Caco-2 (cell line): ENCODE results near the gene COL12A1. TPM values are rescaled to one million over a fixed set of nuclear protein-coding genes. Genes with fewer than 3 reads are reported as not detected.

Source experiments
- BruUV-seq: library from RNA; stranded (reverse); fragments of 400-500 nt; replicated peaks from 2 replicates; lab custom pipeline; 2021; lab: Mats Ljungman, UMichigan
- CTCF ChIA-PET: fragments of 300-600 bp; sonication (Branson Sonifier 250); formaldehyde crosslinking; loops from one replicate; lab custom pipeline; 2022; ENCODE audit warnings: antibody characterized with exemption; lab: Charles Lee
- POLR2A ChIA-PET: fragments of 300-600 bp; sonication (Branson Sonifier 250); formaldehyde crosslinking; loops from one replicate; lab custom pipeline; 2022; ENCODE audit warnings: antibody characterized with exemption; lab: Charles Lee
- DNase-seq, 2 experiments: peaks; one replicate each; pipeline versions ENCODE4 v3.0.0 to v3.0.0-alpha.2; 2020 to 2022
- H3K27me3 ChIP-seq: replicated peaks from 2 replicates; pipeline ENCODE4 v1.6.0; 2011; ENCODE audit warnings: low read length; ENCODE audit not compliant: control insufficient read depth, insufficient read depth
- H3K36me3 ChIP-seq: 2 replicates; pipeline ENCODE4 v1.5.1; 2011; ENCODE audit warnings: low read length; ENCODE audit not compliant: control insufficient read depth, insufficient read depth
- H3K4me1 ChIP-seq: fragments of 250-450 bp; sonication (Bioruptor Pico); 2 replicates; pipeline ENCODE4 v1.5.1; 2020; ENCODE audit warnings: mild to moderate bottlenecking
- H3K4me3 ChIP-seq: 2 replicates; pipeline ENCODE4 v1.5.1; 2011; ENCODE audit warnings: low read depth, mild to moderate bottlenecking, control low read depth, low read length
- H3K9me3 ChIP-seq: fragments of 250-450 bp; sonication (Bioruptor Pico); 2 replicates; pipeline ENCODE4 v1.5.1; 2020; ENCODE audit warnings: mild to moderate bottlenecking, moderate library complexity
- H3K27ac Mint-ChIP-seq: one replicate; pipeline ENCODE4 v1.8.0; 2022; ENCODE audit warnings: mixed read lengths; ENCODE audit not compliant: unreplicated experiment
- H3K27me3 Mint-ChIP-seq: one replicate; pipeline ENCODE4 v1.8.0; 2022; ENCODE audit warnings: mixed read lengths; ENCODE audit not compliant: insufficient read depth, unreplicated experiment
- H3K36me3 Mint-ChIP-seq: one replicate; pipeline ENCODE4 v1.8.0; 2022; ENCODE audit warnings: mild to moderate bottlenecking, mixed read lengths; ENCODE audit not compliant: insufficient read depth, unreplicated experiment
- H3K4me1 Mint-ChIP-seq: one replicate; pipeline ENCODE4 v1.8.0; 2022; ENCODE audit warnings: low read depth, mixed read lengths; ENCODE audit not compliant: unreplicated experiment
- H3K4me3 Mint-ChIP-seq: one replicate; pipeline ENCODE4 v1.8.0; 2022; ENCODE audit warnings: mild to moderate bottlenecking, moderate library complexity, mixed read lengths; ENCODE audit not compliant: unreplicated experiment
- H3K9me3 Mint-ChIP-seq: one replicate; pipeline ENCODE4 v1.8.0; 2022; ENCODE audit warnings: mixed read lengths; ENCODE audit not compliant: unreplicated experiment
- CTCF ChIP-seq, 2 experiments: fragments of 200-600 bp in 1 of 2; IDR thresholded peaks; 1 replicate in 1 of 2; 2 replicates in 1 of 2; pipeline versions ENCODE4 v1.5.1 to v1.8.0; 2011 to 2022; ENCODE audit warnings: antibody characterized with exemption in 1 of 2, control low read depth in 1 of 2, inconsistent platforms in 1 of 2, low read depth in 1 of 2, low read length in 1 of 2, mild to moderate bottlenecking in 1 of 2, moderate library complexity in 1 of 2; ENCODE audit not compliant: insufficient read depth in 1 of 2, severe bottlenecking in 1 of 2, unreplicated experiment in 1 of 2
- intact Hi-C: fragments of 100-400 bp; cut with micrococcal nuclease; formaldehyde crosslinking; loops from one replicate; pipeline ENCODE4 v1.10.0; 2022; ENCODE audit not compliant: unreplicated experiment
- total RNA-seq: library from RNA; stranded (reverse); gene quantifications from 2 replicates; pipeline ENCODE4 v1.2.3, GENCODE V29; 2022

COL12A1 gene
- total RNA-seq, 1 experiment from 2014 or later, result 68.0 TPM

- POLR2A ChIA-PET, result no interaction called here
- H3K36me3 Mint-ChIP-seq, result peaks cover 16% of the 10 kb centered on the region
- H3K27ac Mint-ChIP-seq, result no peak overlapping the region
- Histone ChIP-seq H3K4me1 (peaks cover 3% of the 10 kb centered on the region; the same call in 1 of the 2 replicates), H3K27me3 (no peaks in the 10 kb centered on the region), H3K4me3 (no peak overlapping the region), H3K36me3 (no peaks in the 10 kb centered on the region), H3K9me3 (no peaks in the 10 kb centered on the region)
- no TSS peak for BruUV-seq
- H3K9me3 Mint-ChIP-seq, result no peaks in the 10 kb centered on the region
- no peak overlapping the region for H3K4me3 Mint-ChIP-seq
- intact Hi-C loops, result no loop called here
- H3K4me1 Mint-ChIP-seq, result no peaks in the 10 kb centered on the region
- no peak for DNase-seq
- CTCF ChIA-PET, result no interaction called here
- H3K27me3 Mint-ChIP-seq, result no peaks in the 10 kb centered on the region
- TF ChIP-seq CTCF (IDR thresholded peaks at IDR 0.05; ENCODE audit: insufficient read depth in 1 of 2, low read depth in 1 of 2, low read length in 1 of 2, severe bottlenecking in 1 of 2, unreplicated experiment in 1 of 2), result no peak
These were observed 40.5 kb upstream of the COL12A1 start for GRCh38 chr6:75246386-75246785.

- no peaks in the 10 kb centered on the region for H3K27me3 Mint-ChIP-seq
- no peaks in the 10 kb centered on the region for H3K9me3 ChIP-seq
- H3K4me1 ChIP-seq, result peaks cover 3% of the 10 kb centered on the region; the same call in 1 of the 2 replicates
- intact Hi-C loops, result no loop called here
- no peaks in the 10 kb centered on the region for H3K4me1 Mint-ChIP-seq
- H3K4me3 ChIP-seq, result peak overlapping the region; percentile 54
- ChIA-PET CTCF (interaction anchor here (1.2 to 1.4 kb wide), 2 partner anchors 281 to 358 kb away, joined by 3 to 4 read pairs; no protein-coding TSS in a partner anchor), POLR2A (interaction anchor here (0.5 to 1.0 kb wide), 5 partner anchors 18 to 1590 kb away, joined by 4 to 6 read pairs (median 4); partner anchors contain the start of genes SENP6, SLC17A5 and TMEM30A)
- BruUV-seq, result TSS peak; percentile 98
- peaks cover 32% of the 10 kb centered on the region for H3K36me3 Mint-ChIP-seq
- peak overlapping the region; percentile 100 for H3K27ac Mint-ChIP-seq
- no peaks in the 10 kb centered on the region for H3K27me3 ChIP-seq
- H3K4me3 Mint-ChIP-seq, result peak overlapping the region; percentile 99
- DNase-seq, result no peak
- no peaks in the 10 kb centered on the region for H3K36me3 ChIP-seq
- TF ChIP-seq CTCF (IDR thresholded peaks at IDR 0.05; ENCODE audit: insufficient read depth in 1 of 2, low read depth in 1 of 2, low read length in 1 of 2, severe bottlenecking in 1 of 2, unreplicated experiment in 1 of 2), result no peak
- no peaks in the 10 kb centered on the region for H3K9me3 Mint-ChIP-seq
These were observed 38.3 kb upstream of the COL12A1 start for GRCh38 chr6:75244063-75244584.

GRCh38 chr6:75243333-75244062 is 37.6 kb upstream of the COL12A1 start, which contains the start of gene COX7A2:
Gene COX7A2 (minus strand): TSS chr6:75243801. CDS start chr6:75243734, 67 bp downstream.
- Histone ChIP-seq H3K4me1 (peaks cover 3% of the 10 kb centered on the region; the same call in 1 of the 2 replicates), H3K27me3 (no peaks in the 10 kb centered on the region), H3K36me3 (0 out of 2 replicates have a peak, but pooled peaks cover 1% of the 10 kb centered on the region), H3K4me3 (peak within 1 kb of the TSS; percentile 54), H3K9me3 (no peaks in the 10 kb centered on the region)
- ChIA-PET CTCF (interaction anchor here (1.2 to 1.4 kb wide), 2 partner anchors 281 to 359 kb away, joined by 3 to 4 read pairs; no protein-coding TSS in a partner anchor), POLR2A (interaction anchor here (0.5 to 1.0 kb wide), 5 partner anchors 17 to 1589 kb away, joined by 4 to 6 read pairs (median 4); partner anchors contain the start of genes SENP6, SLC17A5 and TMEM30A)
- H3K9me3 Mint-ChIP-seq, result no peaks in the 10 kb centered on the region
- peak; percentile 89 to 92 for DNase-seq
- no peak for TF ChIP-seq CTCF (IDR thresholded peaks at IDR 0.05; ENCODE audit: insufficient read depth in 1 of 2, low read depth in 1 of 2, low read length in 1 of 2, severe bottlenecking in 1 of 2, unreplicated experiment in 1 of 2)
- peaks cover 38% of the 10 kb centered on the region for H3K36me3 Mint-ChIP-seq
- no peaks in the 10 kb centered on the region for H3K27me3 Mint-ChIP-seq
- intact Hi-C loops, result loop anchor here (1.0 kb wide), 1 partner anchor 42 kb away; no protein-coding TSS in a partner anchor
- peak within 1 kb of the TSS; percentile 99 for H3K4me3 Mint-ChIP-seq
- TSS peak; percentile 67 for BruUV-seq
- H3K4me1 Mint-ChIP-seq, result no peaks in the 10 kb centered on the region
- H3K27ac Mint-ChIP-seq, result peak within 1 kb of the TSS; percentile 100
